RWPE1 (cell line): ENCODE results near the gene C11orf52.
A peak's percentile ranks its signal among the peaks of the same experiment; 100 is the strongest.

Experiments used
- CTCF ChIA-PET: fragments of 350-600 bp; sonication (Branson Sonifier 250); formaldehyde crosslinking; extraction: SDS; loops from one replicate; lab custom pipeline; 2021; lab: Yijun Ruan, JAX
- POLR2A ChIA-PET: fragments of 400-600 bp; formaldehyde crosslinking; extraction: SDS; loops from one replicate; lab custom pipeline; 2020; ENCODE audit warnings: antibody characterized with exemption; ENCODE audit not compliant: low non-redundant PET; lab: Yijun Ruan, JAX
- DNase-seq: peaks from one replicate; pipeline ENCODE4 v3.0.0; 2012; ENCODE audit warnings: low spot score
- H3K27ac ChIP-seq: fragments of 450-650 bp; 2 replicates; pipeline ENCODE4 v1.5.1; 2017
- CTCF ChIP-seq: fragments of 450-650 bp; conservative IDR thresholded peaks from 2 replicates; pipeline ENCODE4 v1.5.1; 2017; ENCODE audit warnings: low read depth, mild to moderate bottlenecking

Gene C11orf52

GRCh38 chr11:111975076-111975806, 56.5 kb downstream of the C11orf52 start:
- no peak for DNase-seq
- ChIA-PET CTCF (interaction anchor here (0.6 to 1.1 kb wide), 3 partner anchors 20 to 304 kb away, joined by 3 to 4 read pairs (median 3); no protein-coding TSS in a partner anchor), POLR2A (no interaction called here)
- no peak; the same call in 1 of the 2 replicates for TF ChIP-seq CTCF
- H3K27ac ChIP-seq: peak overlapping the region; percentile 61

- H3K27ac ChIP-seq: peak overlapping the region; percentile 97
- TF ChIP-seq CTCF: no peak
- CTCF ChIA-PET: no interaction called here
- POLR2A ChIA-PET: no interaction called here
- DNase-seq: no peak
These were observed 57.5 kb downstream of the C11orf52 start for GRCh38 chr11:111976119-111976766.
